ENCODE data around the gene VWA3A.
"Not testable (repeated sequence)": the region's sequence is repeated elsewhere in the genome, so short reads cannot be mapped to it uniquely, and the experiment has no call there.

Gene VWA3A

GRCh38 chr16:22086440-22086839 is 5.9 kb upstream of the VWA3A start:
- DNase-seq (ENCODE audit: low spot score): no peak

- no peak for DNase-seq (ENCODE audit: low spot score)
These were observed 3.7 kb upstream of the VWA3A start for GRCh38 chr16:22088642-22089041.

- DNase-seq (ENCODE audit: low spot score): no peak
These were observed 2.4 kb upstream of the VWA3A start for GRCh38 chr16:22089910-22090309.

- no peak for DNase-seq (ENCODE audit: low spot score)
These were observed 620 bp upstream of the VWA3A start for GRCh38 chr16:22091721-22092120.

- DNase-seq (ENCODE audit: low spot score): no peak
These were observed 990 bp downstream of the VWA3A start for GRCh38 chr16:22093331-22093730.

- no peak for DNase-seq (ENCODE audit: low spot score)
These were observed 1.7 kb downstream of the VWA3A start for GRCh38 chr16:22093996-22094395.

- peak; percentile 23 for DNase-seq (ENCODE audit: low spot score)
These were observed 6.3 kb downstream of the VWA3A start for GRCh38 chr16:22098405-22099255.

- no peak for DNase-seq (ENCODE audit: low spot score)
These were observed 7.1 kb downstream of the VWA3A start for GRCh38 chr16:22099256-22099975.

- no peak for DNase-seq (ENCODE audit: low spot score)
These were observed 11.1 kb downstream of the VWA3A start for GRCh38 chr16:22103441-22103840.

GRCh38 chr16:22109258-22109898 is 17.0 kb downstream of the VWA3A start:
- DNase-seq (ENCODE audit: low spot score): no peak

GRCh38 chr16:22111629-22112028 is 19.3 kb downstream of the VWA3A start:
- DNase-seq (ENCODE audit: low spot score): not testable (repeated sequence)

GRCh38 chr16:22116095-22116700 is 23.9 kb downstream of the VWA3A start:
- DNase-seq (ENCODE audit: low spot score): no peak

- DNase-seq (ENCODE audit: low spot score): no peak
These were observed 25.3 kb downstream of the VWA3A start for GRCh38 chr16:22117609-22118008.

GRCh38 chr16:22120440-22120839 is 28.1 kb downstream of the VWA3A start:
- no peak for DNase-seq (ENCODE audit: low spot score)

GRCh38 chr16:22122239-22122638 is 29.9 kb downstream of the VWA3A start:
- no peak for DNase-seq (ENCODE audit: low spot score)

GRCh38 chr16:22123146-22123545 is 30.8 kb downstream of the VWA3A start:
- no peak for DNase-seq (ENCODE audit: low spot score)

- no peak for DNase-seq (ENCODE audit: low spot score)
These were observed 31.6 kb downstream of the VWA3A start for GRCh38 chr16:22123759-22124490.

- no peak for DNase-seq (ENCODE audit: low spot score)
These were observed 32.4 kb downstream of the VWA3A start for GRCh38 chr16:22124583-22125284.

GRCh38 chr16:22126037-22126558 is 33.8 kb downstream of the VWA3A start:
- DNase-seq (ENCODE audit: low spot score): no peak

GRCh38 chr16:22128537-22128936 is 36.2 kb downstream of the VWA3A start:
- DNase-seq (ENCODE audit: low spot score): not testable (repeated sequence)

GRCh38 chr16:22130528-22130927 is 38.2 kb downstream of the VWA3A start:
- DNase-seq (ENCODE audit: low spot score): no peak

Measured in hematopoietic multipotent progenitor cell treated with erythropoietin and hydrocortisone succinate and interleukin-3 and kit ligand, for 15 days (in vitro differentiated cells).